OCI-LY7 (cell line): Measurements from ENCODE around the gene GHDC. TPM values are rescaled to one million over a fixed set of nuclear protein-coding genes. Genes with fewer than 3 reads are reported as not detected.

Experiments used
- BruUV-seq: library from RNA; stranded (reverse); fragments of 400-500 nt; replicated peaks from 2 replicates; lab custom pipeline; 2021; lab: Mats Ljungman, UMichigan
- CTCF ChIA-PET: fragments of 300-600 bp; sonication (Branson Sonifier 250); formaldehyde crosslinking; loops from one replicate; lab custom pipeline; 2022; ENCODE audit warnings: antibody characterized with exemption; ENCODE audit not compliant: unreplicated experiment; lab: Charles Lee
- POLR2A ChIA-PET: fragments of 300-600 bp; sonication (Branson Sonifier 250); formaldehyde crosslinking; loops from one replicate; lab custom pipeline; 2022; ENCODE audit warnings: antibody characterized with exemption; lab: Charles Lee
- DNase-seq: peaks from one replicate; pipeline ENCODE4 v3.0.0-alpha.2; 2015; ENCODE audit warnings: low spot score
- H2AFZ ChIP-seq: fragments of 200-600 bp; sonication (generic), shearing (Covaris generic); 2 replicates; pipeline ENCODE4 v1.6.1; 2014; ENCODE audit warnings: mild to moderate bottlenecking, antibody characterized with exemption, low read length, moderate library complexity
- H3K27ac ChIP-seq: fragments of 200-600 bp; sonication (generic); 2 replicates; pipeline ENCODE4 v1.5.1; 2014; ENCODE audit warnings: mixed run types, low read depth, mild to moderate bottlenecking, moderate library complexity, low read length, inconsistent platforms; ENCODE audit not compliant: poor library complexity, severe bottlenecking
- H3K36me3 ChIP-seq: fragments of 200-600 bp; sonication (generic); 2 replicates; pipeline ENCODE4 v1.6.1; 2014; ENCODE audit warnings: mild to moderate bottlenecking, antibody characterized with exemption, low read length, moderate library complexity, mixed read lengths; ENCODE audit not compliant: insufficient read depth
- H3K4me1 ChIP-seq: fragments of 200-600 bp; sonication (generic); 2 replicates; pipeline ENCODE4 v1.5.1; 2014; ENCODE audit warnings: mild to moderate bottlenecking, low read length; ENCODE audit not compliant: insufficient read depth, poor library complexity, severe bottlenecking
- H3K4me2 ChIP-seq: fragments of 200-600 bp; sonication (generic); 2 replicates; pipeline ENCODE4 v1.6.1; 2014; ENCODE audit warnings: mild to moderate bottlenecking, low read length
- H3K4me3 ChIP-seq: fragments of 200-600 bp; sonication (generic); 2 replicates; pipeline ENCODE4 v1.5.1; 2014; ENCODE audit warnings: mild to moderate bottlenecking, low read depth, low read length; ENCODE audit not compliant: poor library complexity, severe bottlenecking
- H3K79me2 ChIP-seq: fragments of 200-600 bp; sonication (generic); 2 replicates; pipeline ENCODE4 v1.6.1; 2016; ENCODE audit warnings: low read depth, mild to moderate bottlenecking, low read length, moderate library complexity, mixed read lengths; ENCODE audit not compliant: insufficient read depth
- H3K9me2 ChIP-seq: fragments of 200-600 bp; sonication (generic); 2 replicates; pipeline ENCODE4 v1.6.1; 2016; ENCODE audit warnings: mild to moderate bottlenecking, low read length, mixed read lengths; ENCODE audit not compliant: insufficient read depth
- H3K9me3 ChIP-seq: fragments of 200-600 bp; sonication (generic); 2 replicates; pipeline ENCODE4 v1.6.1; 2014; ENCODE audit warnings: mild to moderate bottlenecking, mixed run types, low read length, mixed read lengths
- H4K20me1 ChIP-seq: fragments of 200-600 bp; sonication (generic); 2 replicates; pipeline ENCODE4 v1.6.1; 2014; ENCODE audit warnings: mild to moderate bottlenecking, antibody characterized with exemption, low read length, moderate library complexity, mixed read lengths; ENCODE audit not compliant: insufficient read depth
- CTCF ChIP-seq: fragments of 200-600 bp; sonication (generic); conservative IDR thresholded peaks from 2 replicates; pipeline ENCODE4 v1.5.1; 2014; ENCODE audit warnings: mild to moderate bottlenecking, antibody characterized with exemption, low read length, moderate library complexity, mixed read lengths
- EZH2phosphoT487 ChIP-seq: fragments of 200-600 bp; sonication (generic); IDR thresholded peaks from 2 replicates; pipeline ENCODE4 v1.6.1; 2018; ENCODE audit warnings: low read depth, borderline replicate concordance, mild to moderate bottlenecking, mixed run types, antibody characterized with exemption, low read length, moderate library complexity, mixed read lengths
- intact Hi-C: fragments of 100-400 bp; cut with micrococcal nuclease; formaldehyde crosslinking; loops from one replicate; pipeline ENCODE4 v1.10.0; 2022; ENCODE audit not compliant: unreplicated experiment
- total RNA-seq, 2 experiments: library from RNA; depleted of rRNA in 1 of 2; stranded (reverse); fragments of >200 nt in 1 of 2; shearing (Covaris generic) in 1 of 2; gene quantifications; 2 replicates each; pipeline ENCODE4 v1.2.3, GENCODE V29; 2014 to 2022

Gene GHDC
- total RNA-seq, 2 experiments from 2014 or later = 30.0 to 33.2 TPM

DNA sequence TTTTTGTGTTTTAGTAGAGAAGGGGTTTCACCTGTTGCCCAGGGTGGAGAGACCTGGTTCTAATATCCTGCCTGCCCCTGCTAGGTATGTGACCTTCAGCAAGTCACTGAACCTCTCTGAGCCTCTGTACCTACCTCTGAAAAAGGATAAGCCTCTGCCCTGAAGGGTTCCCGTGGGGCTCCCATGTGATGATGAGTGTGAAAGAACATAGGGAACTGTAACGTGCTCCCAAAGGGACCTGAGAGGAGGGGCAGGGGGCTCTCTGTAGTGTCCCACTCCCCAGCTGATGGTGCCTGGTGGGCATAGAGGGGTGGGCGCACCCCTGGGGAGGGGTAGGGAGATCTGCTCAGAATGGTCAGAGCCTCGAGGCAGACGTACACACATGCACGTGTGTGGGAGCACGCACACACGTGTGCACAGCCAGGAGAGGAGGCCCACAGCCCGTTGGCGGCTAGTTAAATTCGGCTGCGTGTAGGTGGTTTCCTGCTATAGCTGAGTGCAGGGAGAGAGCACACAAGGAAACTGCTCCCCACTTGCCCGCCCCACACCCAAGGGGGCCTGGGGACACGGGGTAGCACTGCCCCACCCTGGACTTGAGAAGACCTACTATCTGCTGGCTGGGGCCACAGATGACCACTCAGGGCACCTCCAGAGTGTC lies 20.0 kb downstream of the GHDC start:
- Histone ChIP-seq H3K79me2 (no peaks in the 10 kb centered on the region), H3K27ac (no peak overlapping the region), H3K9me2 (no peaks in the 10 kb centered on the region), H2AFZ (no peak overlapping the region), H3K36me3 (no peaks in the 10 kb centered on the region), H3K4me2 (no peak overlapping the region), H3K9me3 (no peaks in the 10 kb centered on the region), H3K4me1 (no peaks in the 10 kb centered on the region), H4K20me1 (no peaks in the 10 kb centered on the region), H3K4me3 (no peak overlapping the region)
- CTCF ChIA-PET = no interaction called here
- no TSS peak for BruUV-seq
- TF ChIP-seq EZH2phosphoT487 (no peak), CTCF (no peak)
- intact Hi-C loops = no loop called here
- POLR2A ChIA-PET = interaction anchor here (0.7 kb wide), 1 partner anchor 142 kb away, joined by 3 read pairs; no protein-coding TSS in a partner anchor
- DNase-seq = no peak

GRCh38 chr17:42171831-42172230 lies 22.5 kb downstream of the GHDC start:
- ChIA-PET CTCF (interaction anchor here (0.6 kb wide), 1 partner anchor 131 kb away, joined by 5 read pairs; no protein-coding TSS in a partner anchor), POLR2A (interaction anchor here (0.6 kb wide), 2 partner anchors 102 to 193 kb away, joined by 6 read pairs; no protein-coding TSS in a partner anchor)
- BruUV-seq = no TSS peak
- DNase-seq = no peak
- no peak overlapping the region for H3K27ac ChIP-seq
- H3K36me3 ChIP-seq = no peaks in the 10 kb centered on the region
- H4K20me1 ChIP-seq = no peaks in the 10 kb centered on the region
- H2AFZ ChIP-seq = no peak overlapping the region
- H3K4me2 ChIP-seq = no peak overlapping the region
- H3K9me3 ChIP-seq = no peaks in the 10 kb centered on the region
- H3K4me1 ChIP-seq = no peaks in the 10 kb centered on the region
- no peak overlapping the region for H3K4me3 ChIP-seq
- no peaks in the 10 kb centered on the region for H3K79me2 ChIP-seq
- intact Hi-C loops = no loop called here
- H3K9me2 ChIP-seq = no peaks in the 10 kb centered on the region
- TF ChIP-seq CTCF (no peak), EZH2phosphoT487 (no peak)

- no peaks in the 10 kb centered on the region for H3K79me2 ChIP-seq
- H3K4me3 ChIP-seq = no peak overlapping the region
- no peak overlapping the region for H3K27ac ChIP-seq
- H4K20me1 ChIP-seq = no peaks in the 10 kb centered on the region
- ChIA-PET CTCF (no interaction called here), POLR2A (no interaction called here)
- H3K36me3 ChIP-seq = no peaks in the 10 kb centered on the region
- no TSS peak for BruUV-seq
- no peak for DNase-seq
- no peak overlapping the region for H2AFZ ChIP-seq
- intact Hi-C loops = no loop called here
- no peak overlapping the region for H3K4me2 ChIP-seq
- no peaks in the 10 kb centered on the region for H3K9me2 ChIP-seq
- no peaks in the 10 kb centered on the region for H3K9me3 ChIP-seq
- H3K4me1 ChIP-seq = no peaks in the 10 kb centered on the region
- TF ChIP-seq EZH2phosphoT487 (no peak), CTCF (no peak)
Observed at GRCh38 chr17:42169351-42169750, 24.9 kb downstream of the GHDC start.
